Stomach (tissue), 4 donors: Measurements from ENCODE around the gene PLA2G15.

Experiments
- EP300 ChIP-seq: sonication (generic); formaldehyde crosslinking; IDR thresholded peaks from one replicate; pipeline ENCODE4 v1.6.1; 2017; ENCODE audit warnings: antibody characterized with exemption
- POLR2A ChIP-seq, 4 donors: fragments of 450-650 bp; IDR thresholded peaks; one replicate each; pipeline ENCODE4 v1.6.1; 2016; ENCODE audit warnings: antibody characterized with exemption in 4 of 4, control low read depth in 2 of 4, mild to moderate bottlenecking in 1 of 4, moderate library complexity in 1 of 4
- POLR2AphosphoS5 ChIP-seq, 3 donors: sonication (generic); formaldehyde crosslinking; IDR thresholded peaks; one replicate each; pipeline ENCODE4 v1.6.1; 2016; ENCODE audit warnings: antibody characterized with exemption in 3 of 3
- TF ChIP-seq, protein P1 (sequence below), 7 experiments: fragments of 450-650 bp in 4 of 7; fragments of 200-600 bp in 3 of 7; sonication (generic) in 3 of 7; IDR thresholded peaks; one replicate each; pipeline ENCODE4 v1.5.1; 2016 to 2019; ENCODE audit warnings: antibody characterized with exemption in 7 of 7, control low read depth in 2 of 7, mild to moderate bottlenecking in 1 of 7

DNA sequence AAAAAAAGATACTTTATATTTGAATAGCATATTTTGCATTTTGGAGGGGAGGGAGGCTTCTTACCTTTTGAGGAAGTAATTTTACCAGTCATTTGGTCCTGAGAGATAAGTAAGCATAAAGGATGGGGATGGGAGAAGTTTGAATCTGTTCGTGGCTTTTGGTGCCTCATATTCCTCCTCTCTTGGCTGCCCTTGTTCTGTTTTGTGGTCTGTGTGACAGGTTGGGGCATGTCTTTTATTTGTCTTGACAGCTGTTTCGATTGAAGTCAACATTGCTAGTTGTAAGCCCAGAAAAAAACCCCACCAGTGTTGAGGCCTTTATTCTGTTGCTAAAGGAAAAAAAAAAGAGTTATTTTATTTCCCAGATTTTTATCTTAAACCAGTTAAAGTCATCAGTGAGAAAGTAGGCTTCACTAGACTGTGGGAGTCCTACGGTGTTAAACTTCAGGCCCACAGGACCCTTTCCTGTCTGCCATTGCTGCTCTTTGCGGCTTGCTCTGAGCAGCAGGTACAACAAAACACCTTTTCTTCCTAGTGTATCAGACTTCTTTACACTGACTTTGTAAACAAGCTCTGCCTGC is 30.5 kb downstream of the PLA2G15 start:
- TF ChIP-seq, protein P1, sequence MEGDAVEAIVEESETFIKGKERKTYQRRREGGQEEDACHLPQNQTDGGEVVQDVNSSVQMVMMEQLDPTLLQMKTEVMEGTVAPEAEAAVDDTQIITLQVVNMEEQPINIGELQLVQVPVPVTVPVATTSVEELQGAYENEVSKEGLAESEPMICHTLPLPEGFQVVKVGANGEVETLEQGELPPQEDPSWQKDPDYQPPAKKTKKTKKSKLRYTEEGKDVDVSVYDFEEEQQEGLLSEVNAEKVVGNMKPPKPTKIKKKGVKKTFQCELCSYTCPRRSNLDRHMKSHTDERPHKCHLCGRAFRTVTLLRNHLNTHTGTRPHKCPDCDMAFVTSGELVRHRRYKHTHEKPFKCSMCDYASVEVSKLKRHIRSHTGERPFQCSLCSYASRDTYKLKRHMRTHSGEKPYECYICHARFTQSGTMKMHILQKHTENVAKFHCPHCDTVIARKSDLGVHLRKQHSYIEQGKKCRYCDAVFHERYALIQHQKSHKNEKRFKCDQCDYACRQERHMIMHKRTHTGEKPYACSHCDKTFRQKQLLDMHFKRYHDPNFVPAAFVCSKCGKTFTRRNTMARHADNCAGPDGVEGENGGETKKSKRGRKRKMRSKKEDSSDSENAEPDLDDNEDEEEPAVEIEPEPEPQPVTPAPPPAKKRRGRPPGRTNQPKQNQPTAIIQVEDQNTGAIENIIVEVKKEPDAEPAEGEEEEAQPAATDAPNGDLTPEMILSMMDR (IDR thresholded peaks at IDR 0.05): no peak
- TF ChIP-seq POLR2AphosphoS5 (IDR thresholded peaks at IDR 0.05) (no peak), POLR2A (IDR thresholded peaks at IDR 0.05) (no peak), EP300 (no peak)
